ENCODE data around the gene DAB2IP. TPM values are rescaled to one million over a fixed set of nuclear protein-coding genes. Genes with fewer than 3 reads are reported as not detected.
A peak's percentile ranks its signal among the peaks of the same experiment; 100 is the strongest.

DAB2IP gene
- polyA plus RNA-seq, 1 donor from 2014 or later, result not detected

GRCh38 chr9:121674952-121675351 is 23.5 kb downstream of the DAB2IP start:
- no peak overlapping the region for H3K27ac Mint-ChIP-seq
- peaks cover 30% of the 10 kb centered on the region for H3K27me3 Mint-ChIP-seq
- H3K9me3 Mint-ChIP-seq, result peaks cover 0 to 3% (median 1%) of the 10 kb centered on the region in 3 donors
- H3K36me3 Mint-ChIP-seq, result no peaks in the 10 kb centered on the region
- no peaks in the 10 kb centered on the region for H3K4me1 Mint-ChIP-seq
- H3K4me3 Mint-ChIP-seq, result no peak overlapping the region

- Mint-ChIP-seq H3K4me3 (no peak overlapping the region), H3K27me3 (peaks cover 27% of the 10 kb centered on the region), H3K27ac (peak overlapping the region in 2 of 3 donors; percentile 31 to 78), H3K36me3 (no peaks in the 10 kb centered on the region), H3K4me1 (no peaks in the 10 kb centered on the region), H3K9me3 (peaks cover 0 to 2% (median 1%) of the 10 kb centered on the region in 3 donors)
Measured at GRCh38 chr9:121675381-121675780, 23.9 kb downstream of the DAB2IP start.

GRCh38 chr9:121675969-121676822 is 24.8 kb downstream of the DAB2IP start:
- H3K4me1 Mint-ChIP-seq, result no peaks in the 10 kb centered on the region
- H3K36me3 Mint-ChIP-seq, result no peaks in the 10 kb centered on the region
- peaks cover 0 to 1% (median 0%) of the 10 kb centered on the region in 3 donors for H3K9me3 Mint-ChIP-seq
- H3K4me3 Mint-ChIP-seq, result no peak overlapping the region
- H3K27ac Mint-ChIP-seq, result peak overlapping the region in 1 of 3 donors; percentile 31
- H3K27me3 Mint-ChIP-seq, result peaks cover 24% of the 10 kb centered on the region

GRCh38 chr9:121676926-121677325 is 25.5 kb downstream of the DAB2IP start:
- Mint-ChIP-seq H3K27me3 (peaks cover 27% of the 10 kb centered on the region), H3K36me3 (no peaks in the 10 kb centered on the region), H3K4me3 (no peak overlapping the region), H3K27ac (no peak overlapping the region), H3K9me3 (no peaks in the 10 kb centered on the region), H3K4me1 (no peaks in the 10 kb centered on the region)

GRCh38 chr9:121678501-121679022 is 27.1 kb downstream of the DAB2IP start:
- H3K9me3 Mint-ChIP-seq, result no peaks in the 10 kb centered on the region
- no peak overlapping the region for H3K27ac Mint-ChIP-seq
- H3K4me3 Mint-ChIP-seq, result peak overlapping the region in 1 of 4 donors; percentile 8
- peaks cover 21% of the 10 kb centered on the region for H3K27me3 Mint-ChIP-seq
- H3K36me3 Mint-ChIP-seq, result no peaks in the 10 kb centered on the region
- no peaks in the 10 kb centered on the region for H3K4me1 Mint-ChIP-seq

- Mint-ChIP-seq H3K4me3 (no peak overlapping the region), H3K4me1 (no peaks in the 10 kb centered on the region), H3K27ac (no peak overlapping the region), H3K27me3 (peaks cover 18% of the 10 kb centered on the region), H3K36me3 (no peaks in the 10 kb centered on the region), H3K9me3 (no peaks in the 10 kb centered on the region)
Measured at GRCh38 chr9:121679901-121680635, 28.6 kb downstream of the DAB2IP start.

- no peak overlapping the region for H3K4me3 Mint-ChIP-seq
- no peaks in the 10 kb centered on the region for H3K4me1 Mint-ChIP-seq
- H3K36me3 Mint-ChIP-seq, result no peaks in the 10 kb centered on the region
- peaks cover 16% of the 10 kb centered on the region for H3K27me3 Mint-ChIP-seq
- H3K9me3 Mint-ChIP-seq, result no peaks in the 10 kb centered on the region
- H3K27ac Mint-ChIP-seq, result peak overlapping the region in 1 of 3 donors; percentile 11
Measured at GRCh38 chr9:121681404-121681803, 30.0 kb downstream of the DAB2IP start.

- Mint-ChIP-seq H3K9me3 (no peaks in the 10 kb centered on the region), H3K27ac (peak overlapping the region in 1 of 3 donors; percentile 11), H3K4me3 (no peak overlapping the region), H3K36me3 (no peaks in the 10 kb centered on the region), H3K27me3 (peaks cover 16% of the 10 kb centered on the region), H3K4me1 (no peaks in the 10 kb centered on the region)
Measured at GRCh38 chr9:121682201-121682600, 30.8 kb downstream of the DAB2IP start.

- no peaks in the 10 kb centered on the region for H3K9me3 Mint-ChIP-seq
- H3K27me3 Mint-ChIP-seq, result peaks cover 16% of the 10 kb centered on the region
- H3K36me3 Mint-ChIP-seq, result no peaks in the 10 kb centered on the region
- no peak overlapping the region for H3K4me3 Mint-ChIP-seq
- no peaks in the 10 kb centered on the region for H3K4me1 Mint-ChIP-seq
- H3K27ac Mint-ChIP-seq, result no peak overlapping the region
Measured at GRCh38 chr9:121682926-121683515, 31.6 kb downstream of the DAB2IP start.

- peaks cover 16% of the 10 kb centered on the region for H3K27me3 Mint-ChIP-seq
- H3K9me3 Mint-ChIP-seq, result no peaks in the 10 kb centered on the region
- no peak overlapping the region for H3K27ac Mint-ChIP-seq
- H3K4me1 Mint-ChIP-seq, result no peaks in the 10 kb centered on the region
- no peak overlapping the region for H3K4me3 Mint-ChIP-seq
- no peaks in the 10 kb centered on the region for H3K36me3 Mint-ChIP-seq
Measured at GRCh38 chr9:121683652-121684051, 32.2 kb downstream of the DAB2IP start.

- Mint-ChIP-seq H3K4me3 (no peak overlapping the region), H3K27ac (no peak overlapping the region), H3K27me3 (peaks cover 16% of the 10 kb centered on the region), H3K4me1 (no peaks in the 10 kb centered on the region), H3K9me3 (no peaks in the 10 kb centered on the region), H3K36me3 (no peaks in the 10 kb centered on the region)
Measured at GRCh38 chr9:121684381-121685145, 33.1 kb downstream of the DAB2IP start.

- no peaks in the 10 kb centered on the region for H3K36me3 Mint-ChIP-seq
- peaks cover 16% of the 10 kb centered on the region for H3K27me3 Mint-ChIP-seq
- no peaks in the 10 kb centered on the region for H3K9me3 Mint-ChIP-seq
- H3K4me1 Mint-ChIP-seq, result no peaks in the 10 kb centered on the region
- no peak overlapping the region for H3K4me3 Mint-ChIP-seq
- H3K27ac Mint-ChIP-seq, result peak overlapping the region in 1 of 3 donors; percentile 73
Measured at GRCh38 chr9:121685146-121685794, 33.8 kb downstream of the DAB2IP start.

GRCh38 chr9:121685795-121686377 is 34.5 kb downstream of the DAB2IP start:
- Mint-ChIP-seq H3K9me3 (no peaks in the 10 kb centered on the region), H3K27me3 (peaks cover 17% of the 10 kb centered on the region), H3K4me1 (no peaks in the 10 kb centered on the region), H3K4me3 (no peak overlapping the region), H3K27ac (peak overlapping the region in 1 of 3 donors; percentile 73), H3K36me3 (peaks cover 1% of the 10 kb centered on the region)

Measured in IgD-negative memory B cell (primary cell).